Heart right ventricle (tissue), 16 donors: ENCODE measurements around the gene GATC. TPM values are rescaled to one million over a fixed set of nuclear protein-coding genes. Genes with fewer than 3 reads are reported as not detected.

Source experiments
- ATAC-seq, 8 donors: fragments of 200-7000 bp; cut with Tn5 transposase; one replicate each; pipeline ENCODE4 v1.9.1; 2020; ENCODE audit warnings: mild to moderate bottlenecking in 8 of 8, moderate library complexity in 8 of 8, moderate number of reproducible peaks in 1 of 8
- DNase-seq, 2 donors: peaks; one replicate each; pipeline ENCODE4 v3.0.0-alpha.2; 2020
- H3K27ac ChIP-seq, 10 donors: fragments of 200-600 bp; sonication (generic) in 2 of 10; one replicate each; pipeline versions ENCODE4 v1.5.0 to v1.8.0; 2020 to 2022; ENCODE audit warnings: mild to moderate bottlenecking in 3 of 10
- H3K27me3 ChIP-seq, 7 donors: fragments of 200-600 bp; one replicate each; pipeline ENCODE4 v1.8.0; 2021 to 2022; ENCODE audit warnings: mild to moderate bottlenecking in 2 of 7
- H3K36me3 ChIP-seq, 9 donors: fragments of 200-600 bp; sonication (generic) in 1 of 9; one replicate each; pipeline versions ENCODE4 v1.5.0 to v1.8.0; 2020 to 2022; ENCODE audit warnings: mild to moderate bottlenecking in 2 of 9
- H3K4me1 ChIP-seq, 9 donors: fragments of 200-600 bp; sonication (generic) in 1 of 9; one replicate each; pipeline versions ENCODE4 v1.5.0 to v1.8.0; 2020 to 2022; ENCODE audit warnings: mild to moderate bottlenecking in 4 of 9
- H3K4me3 ChIP-seq, 10 donors: fragments of 200-600 bp; sonication (generic) in 2 of 10; one replicate each; pipeline versions ENCODE4 v1.5.0 to v1.8.0; 2020 to 2022; ENCODE audit warnings: mild to moderate bottlenecking in 7 of 10, moderate library complexity in 2 of 10
- H3K9me3 ChIP-seq, 11 donors: fragments of 200-600 bp in 10 of 11; sonication (generic) in 2 of 11; one replicate each; pipeline versions ENCODE4 v1.5.0 to v1.8.0; 2013 to 2022; ENCODE audit warnings: mild to moderate bottlenecking in 2 of 11, control low read depth in 1 of 11, moderate library complexity in 1 of 11
- WGBS, 2 donors: extraction: QIAGEN DNeasy Blood & Tissue Kit; methylation state at CpG; one replicate each; pipeline ENCODE4 v1.1.7; 2013; ENCODE audit warnings: inconsistent platforms in 1 of 2; 5-methylcytosine and 5-hydroxymethylcytosine counted together
- intact Hi-C, 10 donors: fragments of 100-400 bp; cut with DNase I; formaldehyde crosslinking; loops; one replicate each; pipeline versions ENCODE4 v1.11.1 to v1.14.2; 2022
- polyA plus RNA-seq, 2 donors: library from polyadenylated mRNA; stranded (reverse); fragments of 200-250 nt; gene quantifications; one replicate each; pipeline ENCODE4 v1.2.3, GENCODE V29; 2013
- total RNA-seq, 10 donors: library from RNA; stranded (reverse); fragmentation: NEBNext Ultra II Directional in 3 of 10; extraction: Animal tissue kit (Norgen Biotek cat#: 25700) in 3 of 10; gene quantifications; one replicate each; pipeline versions ENCODE4 v1.2.1 to v1.2.4, GENCODE V29; 2021 to 2023
- TF ChIP-seq, protein P1 (sequence below), 9 donors: fragments of 200-600 bp; sonication (generic) in 2 of 9; IDR thresholded peaks; one replicate each; pipeline versions ENCODE4 v1.5.0 to v1.8.0; 2021 to 2022; ENCODE audit warnings: antibody characterized with exemption in 9 of 9, mild to moderate bottlenecking in 5 of 9, moderate library complexity in 1 of 9
- donor health status: Arrhythmogenic right ventricular cardiomyopathy.
- donor health status: ischemic (EF 13 %, LVEDD 7.1; RV severe dilation, severe dysfunction).
- donor health status: healthy with polysubstance abuse.
- donor health status: DM: no; HTN: yes; CAD: no.
- donor health status: DM: no; HTN: no; CAD: no.
- donor health status: ischemic (EF 25% LVEDD 6.9; RV normal size, moderate dysfunction).
- donor health status: ischemic (EF 25% LVEDD 5.7; RV mildly dilated, moderate dysfunction).
- donor health status: healthy.
- donor health status: DM: yes; HTN: yes; CAD: no.
- donor health status: Ischemic cardiomyopathy.
- donor health status: ischemic (EF 35%, LVEDD 5.7; RV mildly dilated, moderate dysfunction).
- donor health status: nonischemic (EF 11% LVEDD 7.7; RV severe dilation, severe dysfunction).
- donor health status: DM: yes; HTN: yes; CAD: no.
- donor health status: PGD.
- donor health status: ischemic (EF 29% LVEDD 5.4; RV normal size, mild dysfunction).
- donor health status: nonischemic (EF 23%, LVEDD 6.1; RV moderate dilation, normal function).

GATC gene
- total and polyA plus RNA-seq, 12 donors, result 6.0 to 17.0 (median 10.3) TPM

DNA sequence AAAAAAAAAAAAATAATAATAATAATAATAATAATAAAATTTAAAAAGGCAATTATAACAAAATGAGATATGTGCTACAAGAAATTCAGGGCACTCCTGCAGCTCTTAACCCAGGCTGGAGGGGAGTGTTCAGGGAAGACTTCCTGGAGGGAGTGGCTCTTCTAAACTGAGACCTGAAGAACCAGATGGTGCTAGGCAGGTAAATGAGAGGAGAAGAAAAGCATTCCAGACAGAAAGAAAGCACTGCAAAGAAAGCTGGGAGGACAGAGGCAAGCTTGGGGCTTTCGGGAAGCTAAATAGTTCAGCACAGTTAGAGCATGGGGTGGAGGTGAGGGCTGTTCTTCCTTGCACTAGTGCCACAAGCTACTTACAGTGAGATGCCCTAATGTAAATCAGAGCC, 33.2 kb downstream of the GATC start:
- peaks cover 0 to 9% (median 0%) of the 10 kb centered on the region in 9 donors for H3K36me3 ChIP-seq
- H3K4me3 ChIP-seq, result no peak overlapping the region
- H3K9me3 ChIP-seq, result no peaks in the 10 kb centered on the region
- TF ChIP-seq, protein P1, sequence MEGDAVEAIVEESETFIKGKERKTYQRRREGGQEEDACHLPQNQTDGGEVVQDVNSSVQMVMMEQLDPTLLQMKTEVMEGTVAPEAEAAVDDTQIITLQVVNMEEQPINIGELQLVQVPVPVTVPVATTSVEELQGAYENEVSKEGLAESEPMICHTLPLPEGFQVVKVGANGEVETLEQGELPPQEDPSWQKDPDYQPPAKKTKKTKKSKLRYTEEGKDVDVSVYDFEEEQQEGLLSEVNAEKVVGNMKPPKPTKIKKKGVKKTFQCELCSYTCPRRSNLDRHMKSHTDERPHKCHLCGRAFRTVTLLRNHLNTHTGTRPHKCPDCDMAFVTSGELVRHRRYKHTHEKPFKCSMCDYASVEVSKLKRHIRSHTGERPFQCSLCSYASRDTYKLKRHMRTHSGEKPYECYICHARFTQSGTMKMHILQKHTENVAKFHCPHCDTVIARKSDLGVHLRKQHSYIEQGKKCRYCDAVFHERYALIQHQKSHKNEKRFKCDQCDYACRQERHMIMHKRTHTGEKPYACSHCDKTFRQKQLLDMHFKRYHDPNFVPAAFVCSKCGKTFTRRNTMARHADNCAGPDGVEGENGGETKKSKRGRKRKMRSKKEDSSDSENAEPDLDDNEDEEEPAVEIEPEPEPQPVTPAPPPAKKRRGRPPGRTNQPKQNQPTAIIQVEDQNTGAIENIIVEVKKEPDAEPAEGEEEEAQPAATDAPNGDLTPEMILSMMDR (IDR thresholded peaks at IDR 0.05), result no peak
- no peaks in the 10 kb centered on the region for H3K27me3 ChIP-seq
- DNase-seq, result no peak
- H3K27ac ChIP-seq, result no peak overlapping the region
- intact Hi-C loops, result no loop called here
- WGBS, 2 donors, result 96 to 100% methylated on average over 1 of the region's 1 CpG
- no peak for ATAC-seq
- peaks cover 0 to 17% (median 0%) of the 10 kb centered on the region in 9 donors for H3K4me1 ChIP-seq

DNA sequence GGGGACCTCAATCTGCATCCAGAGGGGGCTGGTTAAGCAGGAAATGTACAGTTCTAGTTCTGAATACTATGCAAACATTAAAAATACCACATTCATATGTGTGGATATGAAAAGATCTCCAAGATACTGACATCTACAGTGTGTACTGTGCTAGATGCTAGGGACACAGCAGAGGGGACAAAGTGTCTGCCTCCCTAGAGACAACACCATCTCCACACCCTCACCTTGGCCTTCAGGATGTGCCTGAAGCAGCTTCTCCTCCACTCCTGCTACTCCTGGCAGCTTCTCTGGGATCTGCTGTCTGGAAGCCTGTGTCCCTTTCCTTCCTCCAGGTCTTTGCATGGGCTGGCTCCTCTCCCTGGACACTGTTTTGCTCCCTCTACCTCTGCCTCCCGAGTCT, 34.0 kb downstream of the GATC start:
- 63 to 75% methylated on average over 1 of the region's 1 CpG for WGBS, 2 donors
- ATAC-seq, result no peak
- no peak overlapping the region for H3K4me3 ChIP-seq

DNA sequence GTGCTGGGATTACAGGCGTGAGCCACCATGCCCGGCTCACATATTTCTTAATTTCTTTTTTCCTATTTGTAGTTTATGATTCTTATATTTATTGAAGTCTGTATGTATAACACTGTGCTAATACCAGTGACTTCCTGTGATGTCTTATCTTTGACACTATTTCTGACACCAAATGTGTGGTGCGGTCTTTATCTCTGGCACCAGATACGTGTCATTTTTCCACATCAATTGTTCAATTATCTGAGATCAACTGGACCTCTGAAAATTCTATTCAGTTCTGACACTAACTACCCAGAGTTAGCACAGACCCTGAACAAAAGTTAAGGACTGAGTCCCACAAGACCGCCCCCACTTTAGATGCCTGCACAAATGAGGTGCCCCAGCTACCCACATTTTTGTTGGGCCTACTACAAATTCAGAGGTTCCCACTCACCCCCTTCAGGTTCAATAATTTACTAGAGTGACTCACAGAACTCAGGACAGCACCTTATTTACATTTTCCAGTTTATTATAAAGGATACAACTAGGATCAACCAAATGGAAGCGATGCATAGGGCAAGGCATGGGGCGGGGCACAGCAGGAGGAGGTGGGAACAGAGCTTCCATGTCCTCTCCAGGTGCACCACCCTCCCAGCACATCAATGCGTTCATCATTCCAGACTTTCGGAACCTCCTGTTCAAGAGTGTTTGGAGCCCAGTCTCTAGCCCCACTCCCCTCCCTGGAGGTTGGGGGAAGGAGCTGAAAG, 35.0 kb downstream of the GATC start:
- Histone ChIP-seq H3K4me3 (no peak overlapping the region), H3K27ac (peak overlapping the region in 1 of 10 donors; percentile 58), H3K36me3 (peaks cover 0 to 9% (median 0%) of the 10 kb centered on the region in 9 donors), H3K27me3 (no peaks in the 10 kb centered on the region), H3K4me1 (peaks cover 0 to 4% (median 0%) of the 10 kb centered on the region in 9 donors), H3K9me3 (no peaks in the 10 kb centered on the region)
- no peak for DNase-seq
- ATAC-seq, result no peak
- TF ChIP-seq, protein P1 (IDR thresholded peaks at IDR 0.05), result no peak
- WGBS, 2 donors, result 94 to 95% methylated on average over 9 of the region's 9 CpGs
- intact Hi-C loops, result no loop called here

More for the DNA sequence above, 34.0 kb downstream of the GATC start:
- no peaks in the 10 kb centered on the region for H3K27me3 ChIP-seq
- intact Hi-C loops, result no loop called here
- no peak for DNase-seq
- peaks cover 0 to 10% (median 0%) of the 10 kb centered on the region in 9 donors for H3K4me1 ChIP-seq
- TF ChIP-seq, protein P1 (IDR thresholded peaks at IDR 0.05), result no peak
- H3K27ac ChIP-seq, result peak overlapping the region in 1 of 10 donors; percentile 58
- peaks cover 0 to 9% (median 0%) of the 10 kb centered on the region in 9 donors for H3K36me3 ChIP-seq
- H3K9me3 ChIP-seq, result no peaks in the 10 kb centered on the region

DNA sequence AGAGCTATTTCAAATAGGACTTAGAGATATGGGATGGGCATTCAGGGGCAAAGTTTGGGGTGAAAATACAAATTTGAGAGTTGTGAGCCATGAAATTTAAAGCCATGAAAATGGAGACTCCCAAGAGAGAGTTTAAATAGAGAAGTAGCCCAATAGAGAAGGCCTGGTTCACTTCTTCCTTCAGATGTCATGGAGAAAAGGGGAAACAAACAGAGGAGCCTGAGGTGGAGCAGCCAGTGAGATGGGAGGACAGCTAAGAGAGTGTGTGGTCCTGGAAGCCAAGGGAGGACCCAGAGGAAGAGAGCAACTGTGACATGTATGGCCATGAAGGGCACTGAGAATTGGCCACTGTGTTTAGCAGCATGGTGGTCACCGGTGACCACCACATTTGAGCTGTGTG, 37.4 kb downstream of the GATC start:
- no peak for DNase-seq
- H3K4me3 ChIP-seq, result no peak overlapping the region
- H3K4me1 ChIP-seq, result peaks cover 0 to 4% (median 0%) of the 10 kb centered on the region in 9 donors
- no peak for ATAC-seq
- 97 to 100% methylated on average over 1 of the region's 1 CpG for WGBS, 2 donors
- peaks cover 0 to 9% (median 0%) of the 10 kb centered on the region in 9 donors for H3K36me3 ChIP-seq
- no peaks in the 10 kb centered on the region for H3K27me3 ChIP-seq
- TF ChIP-seq, protein P1 (IDR thresholded peaks at IDR 0.05), result no peak
- H3K27ac ChIP-seq, result no peak overlapping the region
- intact Hi-C loops, result no loop called here
- no peaks in the 10 kb centered on the region for H3K9me3 ChIP-seq
